Osteocyte (in vitro differentiated cells): Measurements from ENCODE around the gene DPP9. TPM values are rescaled to one million over a fixed set of nuclear protein-coding genes. Genes with fewer than 3 reads are reported as not detected.

Experiments used
- DNase-seq: peaks from one replicate; pipeline ENCODE4 v3.0.0; 2021; ENCODE audit warnings: mixed read lengths; ENCODE audit not compliant: unreplicated experiment; ENCODE audit errors: extremely low spot score
- H3K27ac Mint-ChIP-seq: one replicate; pipeline ENCODE4 v1.8.0; 2021; ENCODE audit warnings: mild to moderate bottlenecking, mixed read lengths; ENCODE audit not compliant: unreplicated experiment
- H3K27me3 Mint-ChIP-seq: one replicate; pipeline ENCODE4 v1.8.0; 2021; ENCODE audit warnings: mixed read lengths; ENCODE audit not compliant: unreplicated experiment
- H3K36me3 Mint-ChIP-seq: one replicate; pipeline ENCODE4 v1.8.0; 2021; ENCODE audit warnings: mixed read lengths; ENCODE audit not compliant: unreplicated experiment
- H3K4me1 Mint-ChIP-seq: one replicate; pipeline ENCODE4 v1.8.0; 2021; ENCODE audit warnings: mixed read lengths; ENCODE audit not compliant: unreplicated experiment
- H3K4me3 Mint-ChIP-seq: one replicate; pipeline ENCODE4 v1.8.0; 2021; ENCODE audit warnings: mild to moderate bottlenecking, moderate library complexity, mixed read lengths; ENCODE audit not compliant: unreplicated experiment
- H3K9me3 Mint-ChIP-seq: one replicate; pipeline ENCODE4 v1.8.0; 2021; ENCODE audit warnings: mixed read lengths; ENCODE audit not compliant: unreplicated experiment
- CTCF ChIP-seq: fragments of 200-600 bp; sonication (generic); IDR thresholded peaks from 2 replicates; pipeline ENCODE4 v1.5.0; 2021; ENCODE audit warnings: antibody characterized with exemption, mild to moderate bottlenecking, moderate library complexity
- long read RNA-seq: library from polyadenylated mRNA; unstranded; transcript quantifications from one replicate; pipeline ENCODE4 v2.0.0, GENCODE V29; 2021
- total RNA-seq: library from RNA; stranded (reverse); gene quantifications from 2 replicates; pipeline ENCODE4 v1.2.1, GENCODE V29; 2021

The DPP9 gene
- total RNA-seq, result 45.6 and 54.8 TPM in 2 replicates
- long read RNA-seq, full-length matches to known transcripts, result 4 of 13 reads
- long read RNA-seq, partial matches to known transcripts, result 7 of 13 reads
- long read RNA-seq, other reads (novel, unspliced or antisense), result 2 of 13 reads

DNA sequence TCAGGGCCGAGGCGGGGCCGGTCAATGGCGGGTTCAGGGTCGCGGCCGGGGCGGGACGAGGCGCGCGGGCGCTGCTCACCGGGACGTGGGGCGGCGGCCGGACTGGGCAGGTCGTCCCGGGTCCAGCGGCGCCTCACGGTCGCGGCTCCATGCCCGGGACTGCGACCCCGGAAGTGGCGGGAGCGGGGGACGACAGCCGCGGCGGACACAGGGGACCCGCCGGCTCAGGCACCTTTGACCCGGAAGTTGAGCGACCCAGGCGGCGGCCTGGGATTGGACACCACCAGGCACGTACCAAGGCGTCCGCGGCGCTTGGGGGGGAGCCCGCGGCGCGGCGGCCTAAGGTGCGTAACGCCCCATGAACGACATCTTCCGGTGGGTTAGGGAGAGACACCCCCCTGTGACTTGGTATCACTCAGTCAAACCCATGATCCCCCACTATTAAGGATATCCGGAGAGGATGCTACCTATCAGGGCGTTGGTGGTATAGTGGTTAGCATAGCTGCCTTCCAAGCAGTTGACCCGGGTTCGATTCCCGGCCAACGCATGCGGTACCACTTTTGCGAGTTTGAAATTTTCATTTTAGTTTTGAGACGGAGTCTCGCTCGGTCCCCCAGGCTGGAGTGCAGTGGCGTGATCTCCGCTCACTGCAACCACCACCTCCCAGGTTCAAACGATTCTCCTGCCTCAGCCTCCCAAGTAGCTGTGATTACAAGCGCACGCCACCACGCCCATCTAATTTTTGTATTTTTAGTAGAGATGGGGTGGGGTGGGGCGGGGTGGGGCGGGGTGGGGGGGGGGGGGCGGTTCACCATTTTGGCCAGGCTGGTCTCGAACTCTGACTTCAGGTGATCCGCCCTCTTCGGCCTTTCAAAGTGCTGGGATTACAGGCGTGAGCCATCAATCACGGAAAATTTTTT is at the start of gene DPP9:
TSS of gene DPP9 (minus strand) at position 248 of the 920 bp plus-strand sequence. CDS start 3,936 bp downstream, outside the sequence.
- peak; percentile 31 for TF ChIP-seq CTCF
- H3K9me3 Mint-ChIP-seq, result no peaks in the 10 kb centered on the region
- no peaks in the 10 kb centered on the region for H3K27me3 Mint-ChIP-seq
- H3K4me1 Mint-ChIP-seq, result peaks cover 23% of the 10 kb centered on the region
- peak; percentile 98 for DNase-seq
- peak within 1 kb of the TSS; percentile 95 for H3K27ac Mint-ChIP-seq
- H3K36me3 Mint-ChIP-seq, result peaks cover 2% of the 10 kb centered on the region
- peak within 1 kb of the TSS; percentile 94 for H3K4me3 Mint-ChIP-seq

DNA sequence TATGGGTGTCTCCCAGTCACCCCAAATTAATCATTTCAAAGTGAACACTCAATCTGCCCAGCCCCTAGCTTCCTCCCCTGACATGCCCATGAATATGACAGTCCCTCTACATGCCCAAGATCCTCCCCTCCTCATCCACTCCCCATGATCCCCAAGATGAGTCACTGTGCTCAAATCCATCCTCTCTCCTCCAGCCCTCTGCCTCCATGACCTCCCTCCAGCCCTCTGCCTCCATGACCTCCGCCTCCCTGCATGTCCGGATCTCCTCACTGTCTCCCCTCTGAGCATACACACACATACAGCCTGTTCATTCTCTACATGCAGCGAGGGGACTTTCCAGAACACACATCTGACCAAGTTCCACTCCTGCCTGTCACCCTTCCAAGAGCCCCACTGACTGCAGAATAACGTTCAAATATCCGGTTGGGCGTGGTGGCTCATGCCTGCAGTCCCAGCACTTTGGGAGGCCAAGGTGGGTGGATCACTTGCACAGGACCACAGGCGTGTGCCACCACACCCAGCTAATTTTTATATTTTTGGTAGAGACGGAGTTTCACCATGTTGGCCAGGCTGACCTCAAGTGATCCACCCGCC is 49.5 kb upstream of the DPP9 start:
- Mint-ChIP-seq H3K36me3 (no peaks in the 10 kb centered on the region), H3K4me3 (no peak overlapping the region), H3K9me3 (peaks cover 4% of the 10 kb centered on the region), H3K27ac (no peak overlapping the region), H3K27me3 (peaks cover 23% of the 10 kb centered on the region), H3K4me1 (peaks cover 3% of the 10 kb centered on the region)
- no peak for DNase-seq
- TF ChIP-seq CTCF, result no peak

- DNase-seq, result no peak
- TF ChIP-seq CTCF, result no peak
- Mint-ChIP-seq H3K9me3 (peaks cover 4% of the 10 kb centered on the region), H3K27ac (no peak overlapping the region), H3K27me3 (peaks cover 23% of the 10 kb centered on the region), H3K4me3 (no peak overlapping the region), H3K36me3 (no peaks in the 10 kb centered on the region), H3K4me1 (peaks cover 3% of the 10 kb centered on the region)
Observed at GRCh38 chr19:4772566-4772965, 48.9 kb upstream of the DPP9 start.

GRCh38 chr19:4768934-4769777 is 45.5 kb upstream of the DPP9 start:
- DNase-seq, result peak; percentile 92
- peaks cover 4% of the 10 kb centered on the region for H3K9me3 Mint-ChIP-seq
- H3K27me3 Mint-ChIP-seq, result peaks cover 17% of the 10 kb centered on the region
- no peaks in the 10 kb centered on the region for H3K36me3 Mint-ChIP-seq
- no peak overlapping the region for H3K27ac Mint-ChIP-seq
- TF ChIP-seq CTCF, result no peak
- no peak overlapping the region for H3K4me3 Mint-ChIP-seq
- H3K4me1 Mint-ChIP-seq, result peaks cover 3% of the 10 kb centered on the region
